Measurements from ENCODE around the gene ZPBP.

DNA sequence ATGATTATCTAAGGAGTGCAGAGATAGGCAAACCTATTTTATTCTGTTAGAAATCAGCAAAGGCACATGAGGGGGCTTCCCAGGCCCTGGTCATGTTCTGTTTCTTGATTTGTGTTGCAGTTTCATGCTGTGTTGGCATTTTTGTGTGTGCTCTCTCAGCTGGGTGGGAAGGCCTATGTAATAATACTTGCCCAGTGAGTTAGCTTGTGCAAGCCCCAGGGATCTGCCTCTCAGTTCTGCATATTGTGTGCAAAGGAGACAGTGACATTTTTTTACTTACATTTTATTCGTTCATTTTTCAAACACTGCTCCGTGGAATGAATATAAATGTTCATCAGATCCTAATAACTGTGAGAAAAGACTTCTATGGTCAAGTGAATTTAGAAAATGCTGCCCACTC lies 200.6 kb downstream of the ZPBP start:
- TF ChIP-seq CTCF (IDR thresholded peaks at IDR 0.05) = no peak
- TF ChIP-seq POLR2A (IDR thresholded peaks at IDR 0.05) = no peak
